Stimulated activated CD4-positive, alpha-beta T cell treated with anti-CD3 and anti-CD28 coated beads, Interleukin-15, amount 100 ng/mL, for 24 hours (primary cell): ENCODE results near the gene AP1M2.
A peak's percentile ranks its signal among the peaks of the same experiment; 100 is the strongest.
"Not testable (repeated sequence)": the region's sequence is repeated elsewhere in the genome, so short reads cannot be mapped to it uniquely, and the experiment has no call there.

Experiments used
- DNase-seq: peaks from one replicate; pipeline ENCODE4 v3.0.0-alpha.2; 2020

The AP1M2 gene

DNA sequence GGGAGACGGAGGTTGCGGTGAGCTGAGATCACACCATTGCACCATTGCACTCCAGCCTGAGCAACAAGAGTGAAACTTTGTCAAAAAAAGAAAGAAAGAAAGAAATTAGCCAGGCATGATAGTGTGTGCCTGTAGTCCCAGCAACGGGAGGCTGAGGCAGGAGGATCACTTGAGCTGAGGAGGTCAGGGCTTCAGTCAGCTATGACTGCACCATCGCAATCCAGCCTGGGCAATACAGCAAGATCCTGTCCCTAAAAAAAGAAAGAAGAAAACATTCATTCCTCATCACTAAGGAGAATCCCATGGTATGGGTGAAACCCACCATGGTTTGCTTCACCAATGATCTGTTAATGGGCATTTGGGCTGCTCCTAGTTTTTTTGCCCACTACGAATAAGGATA lies 13.0 kb upstream of the AP1M2 start:
- no peak for DNase-seq

DNA sequence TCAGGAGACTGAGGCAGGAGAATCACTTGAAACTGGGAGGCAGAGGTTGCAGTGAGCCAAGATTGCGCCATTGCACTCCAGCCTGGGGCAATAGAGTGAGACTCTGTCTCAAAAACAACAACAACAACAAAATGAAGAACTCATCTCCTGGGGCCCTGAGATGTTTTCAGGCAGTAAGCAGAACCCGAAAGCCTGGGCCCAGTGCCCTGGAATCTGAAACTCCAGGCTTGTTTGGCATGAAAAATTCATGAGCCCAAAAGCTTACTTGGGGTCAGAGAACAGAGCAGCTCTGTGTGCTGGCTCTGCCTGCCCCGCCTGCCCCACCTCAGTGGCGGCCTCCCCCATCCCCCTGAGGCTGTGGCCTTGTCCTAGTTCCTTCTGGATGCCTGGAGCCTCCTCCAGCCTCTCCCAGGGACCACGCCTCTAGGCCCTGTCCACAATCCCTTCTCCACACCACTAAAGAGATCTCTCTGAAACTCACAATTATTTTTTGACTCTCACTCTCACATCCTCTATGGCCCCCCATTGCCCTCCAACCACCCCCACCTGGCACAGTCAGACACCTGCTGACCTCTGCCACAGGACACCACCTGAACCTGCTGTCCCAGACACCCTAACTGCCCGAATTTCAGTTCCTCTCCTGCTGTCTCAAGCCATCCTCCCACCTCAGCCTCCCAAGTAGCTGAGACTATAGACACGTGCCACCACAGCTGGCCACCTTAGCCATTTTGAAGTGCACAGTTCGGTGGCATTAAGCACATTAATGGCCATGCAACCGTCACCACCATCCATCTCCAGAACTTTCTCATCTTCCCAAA lies 6.9 kb upstream of the AP1M2 start:
- no peak for DNase-seq

DNA sequence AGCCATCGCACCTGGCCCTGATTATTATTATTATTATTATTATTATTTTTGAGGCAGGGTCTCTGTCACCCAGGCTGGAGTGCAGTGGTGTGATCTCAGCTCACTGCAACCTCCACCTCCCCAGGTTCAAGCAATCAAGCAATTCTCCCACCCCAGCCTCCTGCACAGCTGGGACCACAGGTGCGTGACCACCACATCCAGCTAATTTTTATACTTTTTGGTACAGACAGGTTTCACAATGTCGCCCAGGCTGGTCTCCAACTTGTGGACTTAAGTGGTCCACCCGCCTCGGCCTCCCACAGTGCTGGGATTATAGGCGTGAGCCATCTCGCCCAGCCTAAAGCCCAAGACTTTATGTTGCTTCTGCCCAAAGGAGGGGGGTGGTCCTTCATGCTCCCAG lies 6.0 kb upstream of the AP1M2 start:
- DNase-seq = no peak

DNA sequence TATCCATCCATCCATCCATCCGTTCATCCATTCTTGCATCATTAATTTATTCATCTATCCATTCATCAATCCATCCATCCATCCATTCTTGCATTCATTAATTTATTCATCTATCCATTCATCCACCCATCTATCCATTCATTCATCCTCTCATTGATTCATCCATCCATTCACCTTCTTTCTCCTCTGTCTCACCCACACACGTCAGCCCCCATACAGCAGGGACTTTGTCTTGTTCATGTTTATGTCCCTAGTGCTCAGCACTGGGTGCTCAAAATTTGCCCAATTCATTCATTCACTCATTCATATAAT lies 683 bp upstream of the AP1M2 start:
- DNase-seq = no peak

DNA sequence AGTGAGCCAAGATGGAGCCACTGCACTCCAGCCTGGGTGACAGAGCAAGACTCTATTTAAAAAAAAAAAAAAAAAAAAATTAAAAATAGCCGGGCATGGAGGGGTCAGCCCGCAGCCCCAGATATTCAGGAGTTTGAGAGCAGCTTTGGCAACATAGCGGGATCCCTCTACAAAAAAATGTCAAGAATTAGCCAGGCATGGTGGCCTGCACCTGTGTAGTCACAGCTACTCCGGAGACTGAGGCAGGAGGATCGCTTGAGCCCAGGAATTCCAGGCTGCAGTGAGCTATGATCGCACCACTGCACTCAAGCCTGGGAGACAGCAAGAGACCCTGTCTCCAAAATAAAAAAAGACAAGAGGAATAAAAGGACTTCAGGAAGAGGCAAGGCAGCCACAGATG lies 716 bp downstream of the AP1M2 start:
- DNase-seq = no peak

DNA sequence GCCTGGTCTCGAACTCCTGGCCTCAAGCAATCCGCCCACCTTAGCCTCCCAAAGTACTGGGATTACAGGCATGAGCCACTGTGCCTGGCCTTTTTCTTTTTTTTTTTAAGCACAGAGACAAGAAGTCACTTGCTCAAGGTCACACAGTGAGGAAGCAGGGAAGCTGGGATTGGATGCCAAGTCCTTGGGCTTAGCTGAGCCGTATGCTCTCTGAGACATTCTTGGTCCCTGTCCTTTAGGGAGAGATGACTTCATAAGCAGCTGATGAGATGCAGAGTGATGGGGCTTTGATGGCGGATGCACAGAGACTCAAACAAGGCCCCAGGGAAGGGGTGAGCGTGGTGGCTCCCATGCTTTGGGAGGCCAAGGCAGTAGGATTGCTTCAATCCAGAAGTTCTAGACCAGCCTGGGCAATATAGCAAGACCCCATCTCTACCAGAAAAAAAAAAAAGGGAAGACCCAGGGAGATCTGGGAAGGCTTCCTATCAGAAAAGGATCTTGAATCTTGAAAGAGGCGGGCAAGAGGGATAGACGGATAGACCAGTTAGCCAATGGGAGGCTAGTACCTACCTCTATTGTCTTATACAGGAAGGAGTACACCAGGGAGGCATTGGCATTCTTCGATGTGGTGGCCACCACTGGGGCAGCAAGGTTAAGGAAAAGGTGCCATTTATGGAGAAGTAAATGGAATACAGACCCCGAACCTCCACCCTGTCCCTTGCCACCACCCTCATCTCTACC lies 3.9 kb downstream of the AP1M2 start:
- DNase-seq = no peak

DNA sequence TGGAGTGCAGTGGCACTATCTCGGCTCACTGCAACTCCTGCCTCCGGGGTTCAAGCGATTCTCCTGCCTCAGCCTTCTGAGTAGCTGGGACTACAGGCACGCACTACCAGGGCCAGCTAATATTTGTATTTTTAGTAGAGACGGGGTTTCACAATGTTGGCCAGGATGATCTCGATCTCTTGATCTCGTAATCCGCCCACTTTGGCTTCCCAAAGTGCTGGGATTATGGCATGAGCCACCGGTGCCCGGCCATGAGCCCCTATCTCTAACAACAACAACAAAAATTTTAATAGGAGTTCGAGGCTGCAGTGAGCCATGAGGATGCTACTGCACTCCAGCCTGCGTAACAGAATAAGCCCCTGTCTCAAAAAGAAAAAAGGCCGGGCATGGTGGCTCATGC lies 5.0 kb downstream of the AP1M2 start:
- no peak for DNase-seq

DNA sequence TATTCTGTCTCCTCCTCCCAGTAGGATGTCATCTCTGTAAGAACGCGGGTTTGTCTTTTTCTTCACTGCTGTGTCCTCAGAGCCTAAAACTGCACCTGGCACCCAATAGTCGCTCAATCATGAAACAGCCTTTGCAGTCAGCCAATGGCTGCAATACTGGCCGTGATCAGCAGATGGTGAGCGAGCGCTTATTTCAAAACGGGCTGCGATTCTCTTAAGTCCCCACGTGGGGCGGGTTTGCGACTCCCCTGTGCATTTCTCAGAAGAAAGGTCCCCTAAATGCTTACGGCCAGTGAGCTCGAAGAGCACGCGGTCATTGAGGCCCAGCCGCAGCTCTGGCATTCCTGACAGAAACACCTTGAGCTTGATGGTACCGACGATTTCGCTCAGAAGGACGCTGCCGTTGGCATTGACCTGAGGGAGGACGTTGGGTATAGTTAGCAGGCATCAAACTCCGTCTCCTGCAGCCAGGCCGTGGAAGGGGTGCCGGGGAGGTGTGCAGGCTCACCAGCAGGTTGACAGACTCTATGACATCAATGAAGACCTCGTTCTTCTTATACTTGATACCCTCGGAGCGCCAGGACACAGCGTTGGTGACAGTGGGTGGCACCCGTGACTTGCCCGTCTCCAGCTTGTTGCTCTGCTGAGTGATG lies 6.0 kb downstream of the AP1M2 start:
- DNase-seq = peak; percentile 94

DNA sequence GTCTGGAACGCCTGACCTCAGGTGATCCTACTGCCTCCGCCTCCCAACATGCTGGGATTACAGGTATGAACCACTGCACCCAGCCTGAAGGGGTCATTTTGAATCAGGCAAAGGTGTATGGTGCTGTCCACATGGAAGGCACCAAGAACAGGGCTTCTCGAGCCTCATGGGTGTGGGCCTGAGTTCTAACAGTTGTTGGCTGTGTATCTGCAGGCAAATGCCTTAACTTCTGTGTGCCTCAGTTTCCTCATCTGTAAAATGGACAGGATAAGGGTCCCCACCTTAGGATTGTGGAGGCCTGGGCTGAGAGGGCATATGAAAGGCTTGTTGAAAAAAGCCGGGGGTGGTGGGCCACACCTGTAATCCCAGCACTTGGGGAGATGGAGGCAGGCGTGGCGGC lies 9.2 kb downstream of the AP1M2 start:
- DNase-seq = no peak

DNA sequence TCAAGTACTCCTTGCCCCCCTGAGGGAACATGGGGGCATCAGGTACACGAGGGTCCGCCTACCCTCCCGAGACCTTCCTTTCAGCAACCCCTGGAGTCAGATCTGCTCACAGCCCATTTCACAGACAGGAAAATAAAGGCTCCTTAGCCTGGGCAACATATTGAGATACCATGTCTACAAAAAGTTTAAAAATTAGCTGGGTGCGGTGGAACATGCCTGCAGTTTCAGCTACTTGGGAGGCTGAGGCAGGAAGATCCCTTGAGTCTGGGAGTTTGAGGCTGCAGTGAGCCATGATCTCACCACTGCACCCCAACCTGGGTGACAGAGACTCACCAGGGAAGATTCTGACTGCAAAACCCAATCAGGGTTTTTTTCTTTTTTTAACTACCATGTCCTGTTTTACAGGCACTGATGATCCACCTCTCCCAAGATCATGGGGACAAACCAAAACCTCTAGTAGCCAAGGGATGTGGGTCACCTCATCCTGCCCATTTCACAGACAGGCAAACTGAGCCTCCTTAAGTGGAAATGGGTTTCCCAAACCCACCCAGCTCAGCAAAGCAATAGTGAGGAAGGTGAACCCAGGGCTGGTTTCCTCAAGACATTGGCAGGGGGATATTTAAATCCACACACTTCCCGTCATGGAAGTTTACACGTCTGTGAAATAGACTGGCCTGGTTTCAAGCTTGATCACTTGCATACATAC lies 11.9 kb downstream of the AP1M2 start:
- no peak for DNase-seq

DNA sequence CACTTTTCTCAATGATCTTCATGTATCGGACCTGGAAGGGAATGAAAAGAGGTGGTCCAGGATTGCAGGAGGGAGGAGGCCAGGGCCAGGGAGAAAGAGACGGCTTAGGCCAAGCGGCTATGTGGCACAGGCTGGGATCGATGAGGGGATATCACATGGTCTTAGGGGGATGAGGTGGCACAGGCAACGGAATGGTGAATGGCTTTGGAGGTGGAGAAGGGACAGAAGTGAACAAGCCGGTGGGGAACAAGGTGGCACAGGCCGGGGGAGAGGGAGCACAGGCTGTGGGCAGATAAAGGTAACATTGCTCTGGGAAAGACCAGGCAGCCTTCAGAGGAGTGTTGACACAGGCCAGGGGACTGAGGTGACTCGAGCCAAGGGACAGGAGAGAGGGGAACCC lies 12.7 kb downstream of the AP1M2 start:
- DNase-seq = no peak

DNA sequence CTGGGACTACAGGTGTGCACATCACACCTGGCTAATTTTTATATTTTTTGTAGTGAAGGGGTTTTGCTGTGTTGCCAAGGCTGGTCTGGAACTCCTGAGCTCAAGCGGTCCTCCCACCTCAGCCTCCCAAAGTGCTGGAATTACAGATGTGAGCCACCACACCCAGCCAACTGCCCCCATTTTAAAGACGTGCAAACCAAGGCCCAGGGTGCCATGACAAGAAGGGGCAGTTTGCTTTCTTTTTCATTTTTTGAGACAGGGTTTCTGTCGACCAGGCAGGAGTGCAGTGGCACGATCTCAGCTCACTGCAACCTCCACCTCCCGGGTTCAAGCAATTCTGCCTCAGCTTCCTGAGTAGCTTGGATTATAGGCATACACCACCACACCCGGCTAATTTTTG lies 13.3 kb downstream of the AP1M2 start:
- DNase-seq = not testable (repeated sequence)

DNA sequence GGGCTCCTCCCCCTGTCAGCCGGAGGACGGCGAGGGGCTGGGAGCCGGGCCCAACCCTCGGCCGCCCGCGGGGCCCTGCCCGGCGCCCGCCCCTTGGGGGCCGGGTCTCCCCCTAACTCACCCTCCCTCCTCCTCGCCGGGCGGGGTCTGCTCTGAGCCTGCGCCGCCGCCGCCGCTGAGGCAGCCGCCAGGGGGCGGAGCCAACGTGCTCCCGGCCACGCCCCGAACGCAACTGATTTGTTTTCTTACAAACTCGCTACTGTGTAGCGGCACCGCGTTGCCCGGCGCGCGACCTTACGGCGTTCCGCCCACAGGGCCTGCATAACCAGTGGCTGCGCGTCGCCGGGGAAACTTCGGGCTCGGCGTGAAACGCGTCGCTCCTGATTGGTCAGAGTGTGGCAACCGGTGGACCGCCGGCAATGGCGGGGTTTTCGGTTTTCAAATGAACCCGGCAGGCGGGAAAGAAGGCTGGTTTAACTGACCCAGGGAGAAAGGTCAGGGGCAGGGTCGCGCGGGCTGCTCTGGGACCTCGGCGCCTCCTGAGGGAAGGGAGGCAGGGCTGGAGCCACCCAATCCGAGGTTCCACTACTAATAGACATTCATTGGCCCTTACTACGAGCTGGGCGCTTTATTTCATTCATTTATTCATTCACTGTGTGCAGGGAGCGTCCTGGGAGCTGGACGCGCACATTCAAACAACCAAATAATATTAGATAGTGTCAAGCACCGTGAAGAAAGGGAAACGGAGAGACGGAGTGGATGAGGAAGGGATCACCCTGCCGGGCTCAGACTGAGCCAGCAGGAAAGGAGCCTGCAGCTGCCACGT lies 18.1 kb downstream of the AP1M2 start, which contains the start of gene CDKN2D:
Gene CDKN2D, minus strand, starts transcription at position 154 of the 826 bp plus-strand sequence. CDS start 326 bp downstream, outside the sequence.
- peak; percentile 100 for DNase-seq

DNA sequence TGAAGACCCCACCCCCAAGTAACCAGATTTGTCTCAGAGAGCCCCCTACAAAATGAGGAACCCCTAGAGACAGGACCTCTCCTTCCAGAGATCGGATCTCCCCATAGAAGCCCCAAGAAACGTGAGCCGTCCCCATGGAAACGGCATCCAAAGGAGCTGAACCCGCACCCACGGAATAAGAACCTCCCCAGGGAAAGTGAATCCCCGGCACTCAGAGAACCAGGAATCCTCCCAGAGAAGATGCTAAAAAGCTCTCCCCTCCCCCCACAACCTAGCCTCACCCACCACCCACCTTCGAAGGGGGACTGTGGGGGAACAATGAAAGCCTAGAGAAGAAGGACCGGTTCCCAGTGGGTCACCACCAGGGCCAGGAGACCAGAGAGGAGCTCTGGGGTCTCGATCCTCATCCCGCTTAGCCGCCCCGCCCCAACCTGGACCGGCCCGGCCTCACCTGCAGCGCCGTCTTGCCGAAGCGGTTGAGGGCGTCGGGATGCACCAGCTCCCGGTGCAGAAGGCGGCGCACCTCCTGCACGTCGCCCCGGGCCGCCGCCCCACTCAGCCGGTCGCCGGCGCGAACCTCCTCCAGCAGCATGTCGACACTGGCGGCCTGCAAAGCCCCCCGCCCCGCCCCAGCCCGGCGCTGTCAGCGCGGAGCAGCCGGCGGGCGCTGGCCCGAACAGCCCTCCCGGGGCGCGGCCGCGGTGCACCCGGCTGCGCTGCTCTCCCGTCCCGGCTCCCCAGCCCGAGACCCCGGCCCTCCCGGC lies 18.9 kb downstream of the AP1M2 start:
- peak; percentile 69 for DNase-seq

DNA sequence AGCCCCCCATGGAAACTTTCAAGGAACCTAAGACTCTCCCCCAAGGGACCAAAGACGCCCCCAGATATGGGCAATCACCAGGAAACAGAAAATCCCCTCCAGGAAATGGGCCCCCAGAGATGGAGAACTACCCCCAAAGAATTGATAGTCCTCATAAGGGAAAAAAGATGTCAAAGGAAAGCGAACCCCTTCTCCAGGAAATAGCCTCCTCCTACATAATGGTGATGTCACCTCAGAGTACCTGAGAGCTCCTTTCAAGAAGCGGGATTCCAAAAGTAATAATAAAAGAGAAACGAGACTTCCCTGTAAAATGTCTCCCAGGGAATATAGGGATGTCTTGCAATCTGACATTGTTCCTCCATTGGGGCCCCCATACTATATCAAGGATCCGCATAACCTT lies 19.5 kb downstream of the AP1M2 start:
- DNase-seq = no peak

DNA sequence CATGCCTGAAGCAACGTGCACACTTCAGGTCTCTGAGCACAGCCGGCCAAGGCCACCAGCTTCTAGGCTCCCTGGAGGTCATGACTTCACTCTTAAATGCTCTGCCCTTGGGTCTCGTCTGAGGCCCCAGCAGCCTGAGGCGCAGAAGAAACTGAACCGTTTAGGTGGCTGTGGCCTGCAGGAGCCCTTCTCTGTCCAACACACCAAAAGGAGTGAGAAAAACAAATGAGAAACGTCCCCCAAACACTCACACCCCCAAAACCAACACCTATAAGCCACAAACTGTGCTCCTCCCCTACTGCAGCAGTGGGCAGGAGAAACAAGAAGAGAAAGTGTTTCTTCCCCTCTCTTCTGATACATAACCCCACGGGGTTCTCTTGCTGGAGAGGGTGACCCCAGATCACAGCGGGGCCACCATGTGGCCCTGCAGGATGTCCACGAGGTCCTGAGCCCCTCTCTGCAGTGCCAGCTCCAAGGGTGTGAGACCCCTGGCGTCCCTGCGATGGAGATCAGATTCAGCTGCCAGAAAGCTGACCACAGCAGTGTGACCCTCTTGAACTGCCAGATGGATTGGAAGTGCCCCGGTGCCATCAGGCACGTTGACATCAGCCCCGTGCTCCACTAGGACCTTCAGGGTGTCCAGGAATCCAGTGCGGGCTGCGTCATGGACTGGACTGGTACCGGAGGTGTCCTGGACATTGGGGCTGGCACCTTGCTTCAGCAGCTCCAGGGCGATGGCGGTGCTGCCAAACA lies 20.3 kb downstream of the AP1M2 start:
- peak; percentile 66 for DNase-seq

DNA sequence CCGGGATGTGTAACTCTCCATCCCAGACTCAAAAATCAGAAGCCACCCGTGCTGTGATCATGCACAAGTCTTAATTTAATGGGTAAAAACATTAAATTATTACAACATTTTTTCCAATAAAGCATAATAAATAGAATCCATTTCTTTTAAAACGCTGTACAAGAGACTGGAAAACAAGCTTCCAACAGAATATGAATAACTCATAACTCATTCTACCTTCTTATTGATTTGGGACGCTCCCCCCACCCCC lies 20.8 kb downstream of the AP1M2 start:
- DNase-seq = no peak

DNA sequence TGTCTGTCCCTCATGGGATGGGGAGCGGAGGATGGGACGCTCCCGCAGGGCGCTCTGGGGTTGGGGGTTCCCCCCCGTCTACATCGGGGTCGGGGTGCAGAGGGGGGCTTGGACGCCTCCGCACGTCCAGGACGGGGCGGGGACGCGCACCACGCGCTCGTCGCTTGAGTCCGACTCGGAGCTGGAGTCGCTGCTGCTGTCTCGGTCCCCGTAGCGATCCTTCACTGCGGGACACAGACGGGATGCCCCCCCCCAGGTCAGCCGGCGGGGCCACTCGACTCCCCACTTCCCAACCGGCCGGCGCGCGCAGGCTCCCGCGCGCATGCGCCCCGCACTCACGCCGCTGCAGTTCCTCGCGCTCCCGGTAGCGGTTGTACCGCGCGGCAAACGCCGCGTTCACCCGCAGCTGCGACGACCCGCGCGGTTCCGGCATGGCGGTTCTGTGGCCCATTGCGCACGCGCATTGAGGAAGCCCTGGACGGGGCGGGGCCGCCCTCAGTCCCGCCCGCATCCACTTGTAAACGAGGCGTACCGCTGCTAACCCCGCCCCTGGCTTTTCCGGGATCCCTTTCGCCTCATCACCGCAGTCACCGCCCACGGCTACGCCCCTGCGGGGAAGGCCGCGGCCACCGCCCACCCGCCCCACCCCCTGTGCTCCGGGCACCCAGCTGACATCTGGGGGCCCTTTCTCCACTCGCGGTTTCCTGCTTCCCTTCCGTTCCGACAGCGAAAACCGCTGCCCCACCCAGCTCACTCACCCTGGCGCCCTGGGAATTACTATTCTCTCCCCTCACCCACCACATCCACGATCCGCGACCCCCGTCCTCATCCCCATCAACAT lies 21.3 kb downstream of the AP1M2 start, which contains the start of gene KRI1:
Gene KRI1, minus strand, starts transcription at position 444 of the 841 bp plus-strand sequence. Its CDS starts 11 bp downstream, at position 433.
- peak; percentile 100 for DNase-seq

DNA sequence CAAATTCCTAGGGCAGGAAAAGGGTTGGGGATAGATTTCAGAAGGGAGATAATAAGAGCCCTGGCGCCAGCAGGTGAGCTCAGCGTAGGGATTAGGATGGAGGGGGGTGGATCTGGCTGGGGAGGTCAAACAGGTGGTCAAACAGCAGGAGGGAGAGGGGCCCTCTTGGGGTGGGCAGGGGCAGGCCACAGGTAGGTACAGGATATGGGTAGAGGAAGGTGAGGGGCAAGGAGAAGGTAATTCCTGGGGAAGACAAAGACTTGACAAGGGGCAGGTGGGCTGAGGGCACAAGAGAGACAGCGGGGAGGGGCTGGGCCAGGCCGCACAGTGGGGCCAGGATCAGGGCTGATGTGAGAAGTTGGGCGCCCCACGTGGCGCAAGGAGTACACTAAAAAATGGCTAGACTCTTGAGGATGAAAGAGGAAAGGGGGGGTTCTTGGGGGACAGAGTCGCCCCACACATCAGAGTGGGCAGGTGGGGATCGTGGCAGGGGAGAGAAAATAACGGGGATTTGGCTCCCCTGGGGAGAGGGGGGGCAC lies 22.0 kb downstream of the AP1M2 start:
- DNase-seq = peak; percentile 76

DNA sequence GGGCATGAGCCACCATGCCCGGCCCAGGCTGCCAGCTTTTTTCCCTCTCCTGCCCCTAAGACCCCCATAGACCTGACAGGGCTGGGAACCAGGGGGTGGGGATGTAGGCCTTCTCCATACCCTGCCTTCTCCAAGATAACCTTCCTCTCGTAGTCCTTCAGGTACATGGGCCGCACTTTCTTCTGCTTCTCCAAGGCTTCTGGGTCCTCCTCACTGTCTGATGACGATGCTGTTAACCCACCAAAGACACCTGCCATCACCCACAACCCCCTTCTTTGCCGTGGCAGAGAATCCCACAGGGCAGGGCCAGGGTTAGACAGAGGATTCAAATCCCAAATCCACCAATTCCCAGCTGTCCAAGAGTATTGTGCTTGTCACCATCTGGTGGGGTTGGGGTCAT lies 24.5 kb downstream of the AP1M2 start:
- DNase-seq = no peak
